H1 (cell line): ENCODE data around the gene CHST11. TPM values are rescaled to one million over a fixed set of nuclear protein-coding genes. Genes with fewer than 3 reads are reported as not detected.

Experiments used
- CTCF ChIA-PET: fragments of 300-600 bp; sonication (Branson Sonifier 250); formaldehyde crosslinking; loops from one replicate; lab custom pipeline; 2021; ENCODE audit not compliant: partially characterized antibody; lab: Charles Lee
- POLR2A ChIA-PET: fragments of 300-600 bp; sonication (Branson Sonifier 250); formaldehyde crosslinking; loops from one replicate; lab custom pipeline; 2021; ENCODE audit warnings: inconsistent platforms; ENCODE audit not compliant: partially characterized antibody; lab: Charles Lee
- DNase-seq, 2 experiments: peaks; one replicate each; pipeline versions ENCODE4 v3.0.0 to v3.0.0-alpha.2; 2010 to 2022; ENCODE audit warnings: low spot score in 2 of 2, low read depth in 1 of 2, mixed read lengths in 1 of 2
- FAIRE-seq: peaks from 2 replicates; lab custom pipeline; 2011; peaks lifted over from hg19 to GRCh38; lab: Jason Lieb, UNC
- H2AFZ ChIP-seq: 2 replicates; pipeline ENCODE4 v1.8.1; 2012; ENCODE audit warnings: low read length, inconsistent platforms
- H2AK5ac ChIP-seq: 2 replicates; pipeline ENCODE4 v1.6.1; 2013; ENCODE audit warnings: low read depth, low read length
- H2BK120ac ChIP-seq: replicated peaks from 2 replicates; pipeline ENCODE3; 2013; ENCODE audit warnings: low read depth, low read length, inconsistent platforms
- H2BK12ac ChIP-seq: 2 replicates; pipeline ENCODE4 v1.6.1; 2013; ENCODE audit warnings: low read depth, low read length
- H2BK15ac ChIP-seq: 2 replicates; pipeline ENCODE4 v1.6.1; 2013; ENCODE audit warnings: low read length
- H2BK20ac ChIP-seq: 2 replicates; pipeline ENCODE4 v1.6.1; 2013; ENCODE audit warnings: low read length
- H2BK5ac ChIP-seq: 2 replicates; pipeline ENCODE4 v1.6.1; 2013; ENCODE audit warnings: low read depth, low read length
- H3K14ac ChIP-seq: 2 replicates; pipeline ENCODE4 v1.6.1; 2013; ENCODE audit warnings: inconsistent platforms; ENCODE audit not compliant: insufficient read length
- H3K18ac ChIP-seq: 2 replicates; pipeline ENCODE4 v1.6.1; 2013; ENCODE audit warnings: low read length; ENCODE audit errors: extremely low read depth
- H3K23ac ChIP-seq: 2 replicates; pipeline ENCODE4 v1.6.1; 2013; ENCODE audit warnings: inconsistent platforms; ENCODE audit not compliant: insufficient read length
- H3K23me2 ChIP-seq: 2 replicates; pipeline ENCODE4 v1.6.1; 2013; ENCODE audit warnings: low read depth, low read length
- H3K27ac ChIP-seq: 2 replicates; pipeline ENCODE4 v1.6.1; 2011; ENCODE audit warnings: low read depth, low read length, inconsistent platforms
- H3K27me3 ChIP-seq, 4 experiments: replicated peaks in 1 of 4; 1 replicate in 1 of 4; 2 replicates in 3 of 4; pipeline versions ENCODE4 v1.6.1 to v1.8.1; 2011 to 2013; ENCODE audit warnings: low read length in 3 of 4, mild to moderate bottlenecking in 3 of 4, inconsistent platforms in 2 of 4, mixed read lengths in 2 of 4, moderate library complexity in 1 of 4; ENCODE audit not compliant: control insufficient read depth in 3 of 4, insufficient read depth in 3 of 4; ENCODE audit errors: extremely low read depth in 1 of 4
- H3K36me3 ChIP-seq, 4 experiments: 2 replicates each; pipeline versions ENCODE4 v1.6.1 to v1.8.1; 2011 to 2013; ENCODE audit warnings: mild to moderate bottlenecking in 4 of 4, low read length in 3 of 4, moderate library complexity in 2 of 4, control low read depth in 1 of 4, inconsistent platforms in 1 of 4; ENCODE audit not compliant: insufficient read depth in 4 of 4, control insufficient read depth in 2 of 4
- H3K4ac ChIP-seq: replicated peaks from 2 replicates; pipeline ENCODE3; 2013; ENCODE audit warnings: low read length, low read depth, mixed read lengths, inconsistent platforms; ENCODE audit not compliant: insufficient read length
- H3K4me1 ChIP-seq, 4 experiments: replicated peaks in 1 of 4; 1 replicate in 1 of 4; 2 replicates in 3 of 4; pipeline versions ENCODE4 v1.6.1 to v1.8.1; 2011 to 2013; ENCODE audit warnings: low read length in 3 of 4, inconsistent platforms in 2 of 4, mixed read lengths in 1 of 4; ENCODE audit not compliant: insufficient read depth in 4 of 4, control insufficient read depth in 3 of 4
- H3K4me2 ChIP-seq, 2 experiments: 2 replicates each; pipeline versions ENCODE4 v1.6.1 to v1.8.1; 2011 to 2013; ENCODE audit warnings: low read depth in 2 of 2, low read length in 2 of 2, control low read depth in 1 of 2, inconsistent platforms in 1 of 2, mild to moderate bottlenecking in 1 of 2; ENCODE audit not compliant: insufficient read depth in 1 of 2
- H3K4me3 ChIP-seq, 4 experiments: fragments of 200-600, 300-600 bp in 1 of 4; sonication (generic), shearing (Covaris generic), sonication (Bioruptor Twin) in 1 of 4; 2 replicates each; pipeline versions ENCODE4 v1.5.1 to v1.8.1; 2011 to 2016; ENCODE audit warnings: low read length in 4 of 4, low read depth in 3 of 4, control low read depth in 2 of 4, inconsistent platforms in 2 of 4, mild to moderate bottlenecking in 2 of 4, mixed read lengths in 1 of 4, moderate library complexity in 1 of 4; ENCODE audit not compliant: insufficient read depth in 2 of 4; ENCODE audit errors: extremely low read depth in 1 of 4
- H3K56ac ChIP-seq: replicated peaks from 2 replicates; pipeline ENCODE3; 2013; ENCODE audit warnings: low read depth, mild to moderate bottlenecking, mixed read lengths, low read length, inconsistent platforms; ENCODE audit not compliant: insufficient read length
- H3K79me1 ChIP-seq: 2 replicates; pipeline ENCODE4 v1.6.1; 2013; ENCODE audit warnings: low read depth, low read length, control low read depth
- H3K79me2 ChIP-seq, 2 experiments: 2 replicates each; pipeline versions ENCODE4 v1.6.1 to v1.8.1; 2012 to 2013; ENCODE audit warnings: low read length in 2 of 2, mild to moderate bottlenecking in 2 of 2, inconsistent platforms in 1 of 2; ENCODE audit not compliant: insufficient read depth in 2 of 2, control insufficient read depth in 1 of 2
- H3K9ac ChIP-seq, 4 experiments: replicated peaks in 1 of 4; 1 replicate in 1 of 4; 2 replicates in 3 of 4; pipeline versions ENCODE4 v1.6.1 to v1.8.1; 2011 to 2013; ENCODE audit warnings: low read depth in 3 of 4, low read length in 3 of 4, control low read depth in 2 of 4, mild to moderate bottlenecking in 2 of 4, moderate library complexity in 2 of 4, inconsistent platforms in 1 of 4; ENCODE audit errors: extremely low read depth in 1 of 4
- H3K9me3 ChIP-seq, 2 experiments: 2 replicates each; pipeline versions ENCODE4 v1.6.1 to v1.8.1; 2012 to 2013; ENCODE audit warnings: mild to moderate bottlenecking in 2 of 2, moderate library complexity in 2 of 2, control low read depth in 1 of 2, inconsistent platforms in 1 of 2, low read depth in 1 of 2, low read length in 1 of 2, mixed read lengths in 1 of 2; ENCODE audit not compliant: insufficient read depth in 2 of 2
- H4K20me1 ChIP-seq, 2 experiments: replicated peaks in 1 of 2; 2 replicates each; pipeline versions ENCODE3 to v1.8.1; 2011 to 2013; ENCODE audit warnings: inconsistent platforms in 2 of 2, low read length in 2 of 2, mild to moderate bottlenecking in 1 of 2; ENCODE audit not compliant: insufficient read depth in 2 of 2, control insufficient read depth in 1 of 2
- H4K5ac ChIP-seq: 2 replicates; pipeline ENCODE4 v1.6.1; 2013; ENCODE audit warnings: low read length, low read depth, mixed read lengths, inconsistent platforms; ENCODE audit not compliant: insufficient read length
- H4K8ac ChIP-seq: 2 replicates; pipeline ENCODE4 v1.8.0; 2013; ENCODE audit warnings: mild to moderate bottlenecking, moderate library complexity, low read length, inconsistent platforms; ENCODE audit not compliant: insufficient read depth; ENCODE audit errors: extremely low read depth
- H4K91ac ChIP-seq: replicated peaks from 2 replicates; pipeline ENCODE3; 2013; ENCODE audit warnings: low read length, mixed read lengths, inconsistent platforms; ENCODE audit not compliant: insufficient read length
- CBX8 ChIP-seq: fragments of 300-800, 300-1000 bp; sonication (generic); IDR thresholded peaks from 2 replicates; pipeline ENCODE4 v1.7.1; 2016; ENCODE audit warnings: low read depth, low read length, borderline replicate concordance
- CTCF ChIP-seq, 3 experiments: IDR thresholded peaks; 1 replicate in 2 of 3; 2 replicates in 1 of 3; pipeline versions ENCODE4 v1.5.1 to v1.6.1; 2011; ENCODE audit warnings: low read length in 3 of 3, mild to moderate bottlenecking in 3 of 3, inconsistent platforms in 2 of 3, low read depth in 1 of 3, moderate library complexity in 1 of 3; ENCODE audit not compliant: insufficient read depth in 1 of 3; ENCODE audit errors: control extremely low read depth in 1 of 3
- EP300 ChIP-seq, 2 experiments: IDR thresholded peaks; 1 replicate in 1 of 2; 2 replicates in 1 of 2; pipeline ENCODE4 v1.6.1; 2011 to 2012; ENCODE audit warnings: low read depth in 2 of 2, low read length in 2 of 2, mild to moderate bottlenecking in 2 of 2, borderline replicate concordance in 1 of 2, inconsistent platforms in 1 of 2, moderate library complexity in 1 of 2
- GABPA ChIP-seq: IDR thresholded peaks from 2 replicates; pipeline ENCODE4 v1.6.1; 2011; ENCODE audit warnings: mild to moderate bottlenecking, low read length, moderate library complexity, borderline replicate concordance; ENCODE audit not compliant: insufficient read depth
- MAFK ChIP-seq: IDR thresholded peaks from 2 replicates; pipeline ENCODE4 v1.6.1; 2012; ENCODE audit warnings: low read depth, mild to moderate bottlenecking, improper control_type of control experiment, low read length
- NANOG ChIP-seq: IDR thresholded peaks from 2 replicates; pipeline ENCODE4 v1.6.1; 2011; ENCODE audit warnings: low read length, low read depth, mild to moderate bottlenecking, inconsistent platforms; ENCODE audit not compliant: insufficient read depth, poor library complexity, severe bottlenecking
- SAP30 ChIP-seq: fragments of 300-600 bp; sonication (generic); IDR thresholded peaks from 2 replicates; pipeline ENCODE4 v1.7.1; 2012; ENCODE audit warnings: low read length, moderate library complexity, mild to moderate bottlenecking, inconsistent platforms; ENCODE audit not compliant: insufficient read depth, insufficient replicate concordance
- SP1 ChIP-seq: IDR thresholded peaks from 2 replicates; pipeline ENCODE4 v1.6.1; 2011; ENCODE audit warnings: low read depth, low read length
- TCF12 ChIP-seq: IDR thresholded peaks from 2 replicates; pipeline ENCODE4 v1.6.1; 2011; ENCODE audit warnings: low read depth, mild to moderate bottlenecking, low read length
- USF2 ChIP-seq: IDR thresholded peaks from 2 replicates; pipeline ENCODE4 v1.6.1; 2011; ENCODE audit warnings: low read length, improper control_type of control experiment
- WGBS, 2 experiments: shearing (Covaris generic) in 1 of 2; methylation state at CpG; one replicate each; pipeline versions ENCODE4 v1.1.6 to v1.1.7; 2013 to 2015; ENCODE audit warnings: low lambda C conversion rate in 2 of 2, mixed read lengths in 2 of 2, inconsistent platforms in 1 of 2, low coverage in 1 of 2, missing lambda C conversion rate in 1 of 2; ENCODE audit not compliant: insufficient replicate concordance in 2 of 2, insufficient coverage in 1 of 2, insufficient read length in 1 of 2; ENCODE audit errors: extremely low coverage in 1 of 2, missing lambda C conversion rate in 1 of 2; 5-methylcytosine and 5-hydroxymethylcytosine counted together
- polyA plus RNA-seq, 7 experiments: library from polyadenylated mRNA; depleted of rRNA in 3 of 7; stranded (reverse) in 5 of 7; unstranded in 2 of 7; fragments of >200 nt in 5 of 7; fragments of 200-250 nt in 2 of 7; gene quantifications; 1 replicate in 5 of 7; 2 replicates in 1 of 7; 4 replicates in 1 of 7; pipeline versions ENCODE4 v1.2.1 to v1.2.3, GENCODE V29; 2011 to 2013; ENCODE audit warnings: missing spikeins in 2 of 7, mixed read lengths in 2 of 7
- total RNA-seq: library from RNA; stranded (reverse); fragmentation: NEBNext Ultra II Directional; extraction: Animal tissue kit (Norgen Biotek cat#: 25700); gene quantifications from 2 replicates; pipeline ENCODE4 v1.2.1, GENCODE V29; 2021

Gene CHST11
- total and polyA plus RNA-seq, 2 of the 8 experiments (the other 6 are each of a cell fraction or from before 2014, with no cell fraction given), result 14.4 to 20.8 TPM

GRCh38 chr12:104743202-104743580 is 286.4 kb downstream of the CHST11 start:
- Histone ChIP-seq H3K23ac (no peak overlapping the region), H3K27ac (no peak overlapping the region), H3K4me3 (no peak overlapping the region), H3K18ac (no peak overlapping the region), H4K91ac (peak overlapping the region; percentile 39), H3K27me3 (no peaks in the 10 kb centered on the region), H2AK5ac (no peak overlapping the region), H3K4ac (no peak overlapping the region), H3K36me3 (no peaks in the 10 kb centered on the region), H2BK5ac (no peak overlapping the region), H3K79me2 (no peaks in the 10 kb centered on the region), H3K56ac (no peak overlapping the region), H2BK12ac (no peak overlapping the region), H3K23me2 (no peaks in the 10 kb centered on the region), H3K4me2 (no peak overlapping the region), H4K5ac (no peak overlapping the region), H2BK120ac (no peak overlapping the region), H2AFZ (no peak overlapping the region), H4K20me1 (no peaks in the 10 kb centered on the region), H2BK15ac (no peak overlapping the region), H3K9me3 (no peaks in the 10 kb centered on the region), H4K8ac (no peak overlapping the region), H3K14ac (no peak overlapping the region), H2BK20ac (no peak overlapping the region), H3K9ac (no peak overlapping the region), H3K79me1 (no peaks in the 10 kb centered on the region), H3K4me1 (peaks cover 2 to 11% (median 4%) of the 10 kb centered on the region in 4 experiments; a peak in 5 of 7 replicates)
- FAIRE-seq, result no peak
- 91% methylated on average over 2 of the region's 2 CpGs; no CpG with 5 or more reads in 1 of the 2 experiments for WGBS, 2 experiments
- ChIA-PET CTCF (interaction anchor here (0.6 to 1.8 kb wide), 6 partner anchors 9 to 522 kb away, joined by 3 to 6 read pairs (median 4); no protein-coding TSS in a partner anchor), POLR2A (no interaction called here)
- no peak for DNase-seq
- TF ChIP-seq MAFK (no peak), CBX8 (no peak), EP300 (IDR thresholded peaks at IDR 0.05; ENCODE audit: borderline replicate concordance in 1 of 2, low read depth in 2 of 2, low read length in 2 of 2) (no peak), SP1 (no peak), TCF12 (no peak), CTCF (IDR thresholded peaks at IDR 0.05; ENCODE audit: control extremely low read depth in 1 of 3, insufficient read depth in 1 of 3, low read depth in 1 of 3, low read length in 3 of 3) (no peak), USF2 (no peak), GABPA (no peak), NANOG (no peak), SAP30 (no peak)
